NCI-H1092 (cell line): ENCODE measurements around the gene MYOCOS.
"Not testable (repeated sequence)": the region's sequence is repeated elsewhere in the genome, so short reads cannot be mapped to it uniquely, and the experiment has no call there.

Experiments
- DNase-seq: peaks from one replicate; lab custom pipeline; 2025; lab: John Stamatoyannopoulos, UW

MYOCOS gene, protein sequence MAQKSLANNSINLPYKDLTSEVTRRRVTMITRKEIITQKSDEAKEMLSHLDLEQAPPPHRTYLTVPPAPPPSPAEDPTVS

GRCh38 chr1:171622152-171622462 is at the start of gene MYOCOS:
MYOCOS (plus strand) TSS chr1:171622243; CDS start chr1:171623884, 1,641 bp downstream.
- DNase-seq = no peak

GRCh38 chr1:171576144-171576543 is 45.9 kb upstream of the MYOCOS start:
- DNase-seq = no peak

GRCh38 chr1:171581226-171581625 is 40.8 kb upstream of the MYOCOS start:
- no peak for DNase-seq

GRCh38 chr1:171581766-171582165 is 40.3 kb upstream of the MYOCOS start:
- no peak for DNase-seq

GRCh38 chr1:171582589-171582988 is 39.5 kb upstream of the MYOCOS start:
- DNase-seq = no peak

DNA sequence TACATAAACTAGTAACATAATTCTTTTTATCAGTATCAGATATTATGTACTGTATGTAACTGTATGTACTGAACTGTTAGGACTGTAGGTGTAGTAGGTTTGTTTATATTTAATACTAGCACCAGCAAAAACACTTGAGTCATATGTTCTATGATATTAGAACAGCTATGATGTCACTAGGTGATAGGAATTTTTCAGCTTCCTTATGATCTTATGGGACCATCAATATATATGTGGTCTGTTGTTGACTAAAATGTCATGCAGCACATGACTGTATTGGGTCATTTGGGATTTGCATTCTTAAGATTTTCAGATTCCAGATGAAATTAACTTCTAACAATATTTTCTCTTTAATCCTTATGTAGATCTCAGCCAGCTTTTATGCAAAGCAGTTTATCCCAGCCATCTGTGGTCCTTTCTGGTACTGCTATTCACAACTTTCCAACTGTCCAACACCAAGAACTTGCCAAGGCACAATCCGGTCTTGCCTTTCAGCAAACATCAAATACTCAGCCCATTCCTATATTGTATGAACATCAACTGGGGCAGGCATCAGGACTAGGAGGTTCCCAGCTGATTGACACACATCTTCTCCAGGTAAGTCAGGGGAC is 38.3 kb upstream of the MYOCOS start:
- no peak for DNase-seq

DNA sequence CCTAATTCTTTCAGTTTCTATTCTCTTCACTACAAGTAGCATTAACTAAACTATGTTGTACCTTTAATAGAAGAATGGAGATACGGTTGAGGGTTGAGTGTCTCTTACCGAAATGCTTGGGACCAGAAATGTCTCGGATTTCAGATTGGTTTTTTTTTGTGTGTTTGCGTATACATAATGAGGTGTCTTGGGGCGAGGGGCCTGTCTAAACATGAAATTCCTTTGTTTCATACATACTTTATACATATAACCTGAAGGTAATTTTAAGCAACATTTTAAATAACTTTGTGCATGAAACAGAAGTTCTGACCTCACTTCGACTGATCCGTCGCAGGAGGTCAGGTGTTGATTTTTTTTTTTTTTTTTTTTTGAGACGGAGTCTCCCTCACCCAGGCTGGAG is 36.3 kb upstream of the MYOCOS start:
- DNase-seq = no peak

- DNase-seq = no peak
These were observed 33.8 kb upstream of the MYOCOS start for GRCh38 chr1:171588230-171588629.

- DNase-seq = no peak
These were observed 32.0 kb upstream of the MYOCOS start for GRCh38 chr1:171590022-171590421.

GRCh38 chr1:171595324-171595723 is 26.7 kb upstream of the MYOCOS start:
- DNase-seq = no peak

DNA sequence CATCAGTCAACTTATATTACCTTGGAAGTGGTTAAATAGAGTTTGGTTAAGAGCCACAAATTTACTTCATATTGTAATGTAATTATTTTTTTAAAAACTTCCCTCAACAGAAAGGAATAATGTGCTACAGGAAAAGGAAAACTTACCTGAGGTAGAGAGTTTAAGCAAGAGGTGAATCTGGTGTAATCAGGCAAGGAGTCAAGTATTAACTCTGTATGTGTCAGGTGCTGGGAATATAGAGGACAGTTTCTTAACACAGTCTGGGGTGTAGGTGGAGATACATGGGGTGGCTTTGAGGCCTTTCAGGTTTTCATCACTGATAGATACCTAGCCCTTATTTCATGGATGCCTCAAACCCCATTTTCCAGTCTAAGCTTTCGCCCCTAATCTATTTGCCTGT is 25.9 kb upstream of the MYOCOS start:
- DNase-seq = no peak

DNA sequence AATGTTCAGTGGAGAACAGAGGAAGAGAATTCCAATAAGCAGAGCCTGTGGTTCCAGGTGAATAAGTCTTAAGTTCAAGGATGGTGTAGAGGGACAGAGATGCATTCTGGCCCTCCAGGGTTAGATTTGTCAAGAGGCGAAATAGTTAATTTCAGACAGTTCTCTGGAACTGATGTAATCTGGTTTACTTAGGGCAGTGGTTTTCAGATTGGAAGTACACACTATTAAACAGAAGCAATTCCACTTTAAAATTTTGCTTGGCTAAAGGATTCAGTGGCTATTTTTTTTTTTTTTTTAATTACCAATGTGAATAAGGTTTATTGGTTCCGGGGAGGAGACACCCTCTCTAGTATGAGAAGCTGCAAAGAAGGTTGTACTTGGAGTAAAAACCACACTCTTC is 25.3 kb upstream of the MYOCOS start:
- no peak for DNase-seq

GRCh38 chr1:171597203-171597602 is 24.8 kb upstream of the MYOCOS start:
- DNase-seq = no peak

GRCh38 chr1:171600310-171600709 is 21.7 kb upstream of the MYOCOS start:
- not testable (repeated sequence) for DNase-seq

DNA sequence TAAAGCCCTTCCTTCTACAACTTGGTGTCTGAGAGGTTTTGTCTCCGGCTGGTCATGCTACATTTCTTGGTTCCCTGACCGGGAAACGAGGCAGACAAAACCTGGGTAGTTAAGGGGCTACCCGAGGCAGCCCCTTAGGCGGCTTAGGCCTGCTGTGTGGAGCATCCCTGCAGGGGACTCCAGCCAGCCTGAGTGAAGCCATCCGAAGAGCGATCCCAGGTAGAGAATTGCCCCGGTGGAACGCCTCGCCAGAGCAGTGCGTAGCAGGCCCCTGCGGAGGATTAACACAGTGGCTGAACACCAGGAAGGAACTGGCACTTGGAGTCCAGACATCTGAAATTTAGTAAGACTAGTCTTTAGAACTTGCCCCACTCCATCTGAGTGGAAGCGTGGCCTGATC is 21.2 kb upstream of the MYOCOS start:
- no peak for DNase-seq

- DNase-seq = not testable (repeated sequence)
These were observed 19.0 kb upstream of the MYOCOS start for GRCh38 chr1:171603042-171603441.

GRCh38 chr1:171606402-171606941 is 15.6 kb upstream of the MYOCOS start:
- DNase-seq = no peak

- no peak for DNase-seq
These were observed 11.7 kb upstream of the MYOCOS start for GRCh38 chr1:171610385-171610784.

GRCh38 chr1:171611306-171611705 is 10.7 kb upstream of the MYOCOS start:
- no peak for DNase-seq

- DNase-seq = no peak
These were observed 8.8 kb upstream of the MYOCOS start for GRCh38 chr1:171613282-171613681.

DNA sequence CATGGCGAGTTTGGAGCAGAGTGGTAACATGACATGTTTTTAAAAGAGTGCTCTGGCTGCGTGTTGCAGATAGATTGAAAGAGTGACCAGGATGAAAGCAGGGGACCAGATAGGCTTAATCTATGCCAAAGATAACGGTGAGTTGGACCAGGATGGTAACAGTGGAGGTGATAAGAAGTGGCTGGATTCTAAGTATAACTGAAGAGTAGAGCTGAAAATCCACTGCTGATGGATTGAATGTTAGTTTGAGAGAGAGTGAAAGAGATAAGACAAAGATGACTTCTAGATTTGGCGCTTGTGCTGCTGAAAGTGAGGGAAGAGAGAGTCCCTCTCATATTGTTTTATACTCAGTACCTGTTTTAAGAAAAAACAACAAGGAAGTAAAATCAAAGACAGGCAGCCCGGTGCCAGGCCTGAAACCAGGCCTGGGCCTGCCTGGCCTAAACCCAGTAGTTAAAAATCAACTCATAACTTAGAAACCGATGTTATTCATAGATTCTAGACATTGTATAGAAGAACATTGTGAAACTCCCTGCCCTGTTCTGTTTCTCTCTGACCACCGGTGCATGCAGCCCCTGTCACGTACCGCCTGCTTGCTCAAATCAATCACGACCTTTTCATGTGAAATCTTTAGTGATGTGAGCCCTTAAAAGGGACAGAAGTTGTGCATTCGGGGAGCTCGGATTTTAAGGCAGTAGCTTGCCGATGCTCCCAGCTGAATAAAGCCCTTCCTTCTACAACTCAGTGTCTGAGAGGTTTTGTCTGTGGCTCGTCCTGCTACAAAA is 6.7 kb upstream of the MYOCOS start:
- DNase-seq = not testable (repeated sequence)

DNA sequence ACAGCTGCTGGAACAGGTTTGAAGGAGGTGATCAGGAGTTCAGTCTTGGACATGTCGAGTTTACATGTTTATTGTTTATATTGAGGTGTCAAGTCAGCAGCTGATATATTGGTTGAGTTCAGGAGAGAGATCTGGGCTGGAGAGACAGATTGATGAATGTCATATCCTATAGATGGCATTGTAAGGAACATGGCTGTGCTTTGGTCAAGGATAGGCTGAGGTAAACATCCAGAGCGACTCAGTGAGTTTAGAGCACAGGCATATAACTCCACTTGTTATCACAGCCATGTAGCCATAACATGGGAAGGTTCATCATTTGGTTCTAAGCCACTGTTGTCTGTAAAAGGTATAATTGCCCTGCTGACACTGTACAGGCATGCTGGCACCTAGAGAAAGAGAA is 5.5 kb upstream of the MYOCOS start:
- DNase-seq = no peak

DNA sequence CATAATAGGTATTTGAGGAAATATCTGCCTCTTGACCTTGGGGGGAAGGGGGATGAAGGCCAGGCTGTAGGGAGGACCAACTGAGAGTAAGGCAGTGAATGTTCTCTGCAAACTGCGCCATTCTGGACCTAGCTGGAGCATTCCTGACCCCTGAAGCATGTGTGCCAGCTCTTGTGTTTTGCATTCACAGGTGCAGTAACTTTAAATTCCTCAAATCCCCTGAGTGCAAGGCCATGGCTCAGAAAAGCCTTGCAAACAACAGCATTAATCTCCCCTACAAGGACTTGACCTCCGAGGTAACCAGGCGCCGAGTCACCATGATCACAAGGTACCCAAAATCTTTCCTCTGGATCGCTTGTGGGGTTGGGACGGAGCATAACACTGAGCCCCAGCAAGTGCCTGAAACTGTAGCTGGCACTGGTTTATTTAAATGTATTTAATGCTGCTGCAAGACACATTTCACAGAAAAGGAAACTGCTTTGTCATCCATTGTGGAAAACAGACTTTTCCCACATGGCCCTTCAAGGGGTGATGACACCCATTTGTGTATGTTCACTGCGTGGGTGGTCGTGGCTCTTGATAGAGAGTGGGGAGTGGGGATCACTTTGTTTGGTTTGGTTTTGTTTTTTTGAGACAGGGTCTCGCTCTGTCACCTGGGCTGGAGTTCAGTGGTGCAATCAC is 1.7 kb downstream of the MYOCOS start:
- DNase-seq = no peak
